ENCODE measurements around the gene MYL11.
"Not testable (repeated sequence)": the region's sequence is repeated elsewhere in the genome, so short reads cannot be mapped to it uniquely, and the experiment has no call there.

The MYL11 gene

GRCh38 chr16:30371248-30371816 lies 3.3 kb upstream of the MYL11 start:
- DNase-seq = no peak

GRCh38 chr16:30372038-30372712 lies 2.4 kb upstream of the MYL11 start:
- no peak for DNase-seq

DNA sequence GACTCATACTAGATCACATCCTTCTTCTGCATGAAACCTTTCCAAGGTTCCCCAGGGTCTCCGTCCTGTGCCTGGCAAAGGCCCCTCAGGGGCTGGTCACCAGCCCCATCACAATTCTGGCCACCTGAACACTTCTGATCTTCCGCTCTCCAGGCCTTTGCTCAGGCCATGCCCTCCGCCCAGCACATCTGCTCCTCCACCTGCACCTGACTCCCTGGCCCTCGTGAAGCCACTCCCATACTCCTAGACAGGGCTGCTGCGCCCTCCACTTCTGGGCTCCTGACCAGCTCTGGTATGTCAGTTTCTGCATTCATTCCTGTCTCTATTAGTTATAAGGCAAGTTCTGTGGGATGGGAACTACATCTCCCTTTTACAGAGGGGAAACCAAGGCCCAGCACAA lies 1.9 kb upstream of the MYL11 start:
- no peak for DNase-seq

DNA sequence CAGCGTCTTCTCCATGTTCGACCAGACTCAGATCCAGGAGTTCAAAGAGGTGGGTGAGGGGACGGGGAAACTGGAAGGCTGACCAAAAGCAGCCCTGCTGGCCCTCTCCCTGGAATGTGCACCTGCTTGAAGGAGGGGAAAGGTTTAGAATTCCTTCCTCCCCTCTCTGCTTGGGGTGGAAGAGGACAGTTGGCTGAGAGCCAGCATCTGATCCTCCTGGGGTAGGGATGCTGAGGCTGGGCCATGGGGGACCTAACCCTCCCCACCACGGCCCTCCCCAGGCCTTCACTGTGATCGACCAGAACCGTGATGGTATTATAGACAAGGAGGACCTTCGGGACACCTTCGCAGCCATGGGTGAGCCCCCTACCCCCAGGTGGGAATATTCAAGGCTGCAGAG lies 1.3 kb downstream of the MYL11 start:
- DNase-seq = no peak

GRCh38 chr16:30376461-30376902 lies 1.9 kb downstream of the MYL11 start:
- DNase-seq = no peak

- DNase-seq = no peak
These were observed 2.6 kb downstream of the MYL11 start for GRCh38 chr16:30377050-30377811.

DNA sequence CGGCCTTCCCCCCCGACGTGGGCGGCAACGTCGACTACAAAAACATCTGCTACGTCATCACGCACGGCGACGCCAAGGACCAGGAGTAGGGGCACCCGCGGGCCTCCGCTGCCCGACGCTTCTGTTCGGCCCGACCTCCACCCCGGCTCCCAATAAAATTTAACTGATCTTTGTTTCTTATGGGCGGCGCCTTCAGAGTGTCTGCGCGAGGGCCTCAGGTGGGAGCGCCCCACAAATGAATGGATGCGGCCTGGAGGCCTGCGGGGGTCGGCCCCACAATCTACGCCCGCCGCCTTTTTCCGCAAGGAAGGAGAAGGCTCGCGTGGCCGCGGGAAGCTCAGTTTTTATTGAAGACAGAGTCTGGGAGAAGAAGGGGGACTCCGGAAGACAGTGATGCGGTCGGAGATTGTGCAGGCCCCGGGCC lies 3.2 kb downstream of the MYL11 start:
- peak; percentile 94 for DNase-seq

DNA sequence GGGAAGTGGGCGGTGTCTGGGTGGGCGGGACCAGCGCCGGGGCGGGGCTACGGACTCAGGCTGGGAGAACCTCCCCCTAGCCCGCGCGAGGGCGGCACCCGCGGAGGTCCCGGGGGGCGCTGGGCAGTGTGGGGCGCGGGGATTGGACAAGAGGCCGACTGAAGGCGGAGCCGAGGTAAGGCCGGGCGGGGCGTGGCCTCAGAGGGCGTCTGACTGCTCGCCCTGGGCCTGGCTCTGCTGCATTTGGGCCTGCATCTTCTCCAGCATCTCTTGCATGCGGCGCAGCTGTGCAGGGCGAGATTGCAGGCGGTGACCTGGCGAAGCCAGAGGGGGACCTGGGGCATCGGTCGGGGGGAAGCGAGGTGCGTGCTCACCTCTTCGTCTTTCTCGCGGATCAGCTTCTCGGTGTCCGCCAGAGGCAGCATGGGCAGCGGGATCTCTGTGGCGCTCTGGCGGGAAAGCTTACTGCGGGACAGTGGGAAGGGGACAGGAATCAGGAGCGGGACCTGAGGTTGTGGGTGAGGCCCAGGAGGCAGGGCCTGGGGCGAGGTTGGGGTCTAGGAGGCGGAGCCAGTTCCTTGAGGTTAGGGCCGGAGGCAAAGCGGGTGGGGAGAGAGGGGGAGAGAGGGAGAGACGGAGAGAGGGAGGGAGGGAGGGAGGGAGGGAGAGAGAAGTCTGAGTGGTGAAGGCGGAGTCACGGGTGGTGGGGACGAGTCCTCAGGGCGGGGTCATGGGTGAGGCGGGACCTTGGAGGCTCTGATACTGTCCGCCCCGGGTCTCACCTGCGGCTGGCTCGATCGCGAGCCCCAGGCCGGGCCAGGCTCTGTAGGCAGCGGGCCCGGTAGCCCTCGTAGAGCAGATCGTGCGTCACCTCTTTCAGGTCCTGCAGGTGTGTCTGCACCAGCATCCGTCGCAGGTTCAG lies 3.9 kb downstream of the MYL11 start:
- peak; percentile 100 for DNase-seq

DNA sequence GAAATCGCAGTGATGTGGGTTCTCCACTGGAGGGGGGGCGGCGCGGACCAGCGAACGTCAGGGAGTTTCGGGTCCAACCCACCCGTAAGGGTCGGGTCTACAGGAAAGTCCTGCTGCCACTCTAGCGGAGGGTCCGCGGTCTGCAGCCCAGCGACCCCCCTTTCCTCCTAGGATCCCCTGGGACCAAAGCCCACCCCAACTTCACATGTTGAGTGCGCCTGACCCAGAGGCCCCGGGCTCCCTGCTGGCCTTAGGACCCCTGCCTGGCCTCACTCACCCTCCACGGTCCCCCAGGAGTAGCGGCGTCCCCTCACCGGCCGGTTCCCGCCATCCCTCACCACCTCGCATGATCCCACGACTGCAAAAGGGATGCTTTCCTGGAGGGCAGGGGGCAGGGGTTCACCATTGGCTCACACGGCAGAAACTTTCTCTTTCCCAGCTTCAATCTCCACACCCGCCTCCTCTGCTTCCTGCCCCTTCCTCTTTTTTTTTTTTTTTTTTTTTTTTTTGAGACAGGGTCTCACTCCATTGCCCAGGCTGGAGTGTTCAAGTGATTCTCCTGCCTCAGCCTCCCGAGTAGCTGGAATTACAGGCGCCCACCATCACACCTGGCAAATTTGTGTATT lies 4.7 kb downstream of the MYL11 start:
- DNase-seq = no peak

DNA sequence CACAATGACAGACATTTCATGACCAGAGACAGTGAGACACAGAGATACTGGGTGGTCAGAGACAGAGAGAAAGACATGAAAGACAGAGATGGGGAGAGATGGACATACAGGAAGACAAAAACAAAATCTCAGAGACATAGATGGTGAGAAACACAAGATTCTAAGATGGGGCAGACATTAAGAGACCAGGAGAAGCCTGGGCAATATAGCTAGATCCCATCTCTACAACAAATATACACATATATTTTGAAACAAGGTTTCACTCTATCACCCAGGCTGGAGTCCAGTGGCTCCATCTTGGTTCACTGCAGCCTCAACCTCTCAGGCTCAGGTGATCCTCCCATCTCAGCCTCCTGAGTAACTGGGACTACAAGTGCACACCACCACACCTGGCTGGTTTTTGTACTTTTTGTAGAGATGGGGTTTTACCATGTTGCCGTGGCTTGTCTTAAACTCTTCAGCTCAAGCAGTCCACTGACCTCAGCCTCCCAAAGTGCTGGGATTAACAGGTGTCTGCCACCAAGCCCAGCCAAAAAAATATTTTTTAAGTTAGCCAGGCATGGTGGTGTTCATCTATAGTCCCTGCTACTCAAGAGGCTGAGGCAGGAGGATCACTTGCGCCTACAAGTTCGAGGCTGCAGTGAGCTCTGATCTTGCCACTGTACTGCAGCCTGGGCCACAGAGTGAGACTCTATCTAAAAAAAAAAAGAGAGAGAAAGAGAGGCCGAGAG lies 5.6 kb downstream of the MYL11 start:
- no peak for DNase-seq

DNA sequence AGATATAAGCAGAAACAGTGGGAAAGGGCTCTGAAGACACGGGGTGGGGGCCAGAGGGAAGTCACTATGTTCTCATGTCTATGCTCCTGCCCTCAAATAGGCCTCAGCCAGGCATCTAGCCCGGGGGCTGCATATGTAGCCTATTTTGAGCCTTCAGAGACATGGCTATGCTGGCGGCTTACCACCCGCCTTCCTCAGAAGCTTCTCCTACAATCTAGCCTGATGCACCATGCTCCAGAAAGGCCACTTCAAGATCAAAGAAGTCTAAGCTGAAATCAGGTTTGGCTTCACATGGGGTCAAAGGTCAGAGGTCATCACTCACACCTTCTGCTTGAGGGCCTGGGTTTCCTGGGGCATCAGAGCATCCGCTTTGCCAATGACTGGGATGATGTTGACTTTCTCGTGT lies 6.2 kb downstream of the MYL11 start:
- no peak for DNase-seq

DNA sequence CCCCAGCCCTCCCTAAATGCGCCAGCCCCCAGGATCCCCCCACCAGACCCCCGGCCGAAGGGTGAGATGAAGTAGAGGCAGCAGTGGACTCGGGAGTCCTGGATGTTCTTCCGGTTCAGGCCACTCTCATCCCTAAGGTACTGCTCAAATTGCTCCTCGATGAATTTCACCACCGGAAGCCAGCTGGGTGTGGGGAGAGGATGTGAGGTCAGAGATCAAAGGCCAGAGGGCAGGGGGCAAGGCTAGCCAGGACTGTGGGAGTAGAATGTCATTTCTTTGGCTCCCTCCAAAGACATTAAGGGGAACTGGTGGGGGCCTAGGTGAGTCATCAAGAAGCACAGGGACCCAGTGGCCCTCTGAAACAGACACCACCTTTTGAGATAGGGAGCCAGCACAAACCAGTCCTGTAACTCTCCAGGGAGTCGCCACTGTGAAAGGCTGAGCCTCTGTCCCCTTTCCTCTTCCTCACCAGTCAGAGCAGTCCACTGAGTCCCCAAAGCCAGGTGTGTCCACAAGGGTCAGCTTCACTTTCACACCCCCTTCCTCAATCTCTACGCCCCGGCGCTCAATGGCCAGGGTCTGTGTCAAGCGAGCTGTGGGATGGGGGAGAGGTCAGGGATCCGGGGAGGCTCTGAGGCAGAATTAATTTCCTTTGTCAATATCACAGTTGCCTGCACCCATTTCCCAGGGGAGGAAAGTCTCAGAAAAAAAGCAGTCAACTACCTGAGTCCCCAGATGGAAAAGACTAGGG lies 6.9 kb downstream of the MYL11 start:
- peak; percentile 62 for DNase-seq

GRCh38 chr16:30382111-30382881 lies 7.7 kb downstream of the MYL11 start, which contains the start of gene SEPTIN1:
Gene SEPTIN1, minus strand, starts transcription at chr16:30382561. Its CDS starts 19 bp downstream, at chr16:30382542.
- DNase-seq = peak; percentile 85

DNA sequence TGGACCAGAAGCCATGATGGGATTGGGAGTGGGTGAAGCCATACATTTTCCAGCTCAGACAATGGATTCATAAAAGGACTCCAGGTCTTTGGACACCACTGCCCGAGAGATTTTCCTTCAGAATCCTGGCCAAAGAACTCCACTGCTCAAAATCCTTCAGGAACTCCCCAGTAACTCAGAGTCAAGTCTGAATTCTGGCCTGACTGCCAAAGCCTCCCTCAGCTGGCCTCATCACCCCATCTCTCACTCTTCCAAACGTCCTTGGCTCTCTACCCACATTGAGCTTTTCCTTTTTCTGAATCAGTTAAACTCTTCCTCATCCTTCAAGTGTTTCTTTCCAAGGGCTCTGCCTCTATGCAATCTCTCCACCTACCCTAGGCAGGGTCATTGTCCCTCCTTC lies 8.9 kb downstream of the MYL11 start:
- DNase-seq = no peak

DNA sequence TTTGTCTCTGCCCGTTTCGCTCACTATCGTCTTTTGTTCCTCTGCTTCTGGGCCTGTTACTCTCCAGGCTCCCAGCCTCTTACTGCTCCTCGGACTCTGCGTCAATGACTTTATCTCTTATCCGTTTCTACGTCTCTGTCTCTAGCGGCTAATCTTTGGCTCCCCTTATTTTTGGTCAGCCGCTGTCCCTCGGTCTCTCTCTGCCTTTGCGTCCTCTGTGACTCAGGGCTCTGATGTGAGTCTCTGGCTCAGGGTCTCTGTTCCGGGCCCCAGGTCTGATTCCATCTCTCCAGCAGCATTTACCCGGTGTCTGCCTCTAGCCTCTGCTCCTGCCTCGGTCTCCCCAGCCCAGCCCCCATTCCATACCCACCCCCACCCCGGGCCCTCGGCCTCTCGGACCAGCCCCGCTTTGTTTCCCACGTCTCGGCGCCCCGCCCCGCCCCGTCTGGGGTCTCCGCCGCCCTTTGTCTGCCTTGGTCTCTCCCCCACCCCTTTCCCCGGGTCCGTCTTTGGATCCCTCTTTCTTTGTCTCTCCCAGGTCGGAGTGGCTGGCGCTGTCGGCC lies 20.1 kb downstream of the MYL11 start:
- DNase-seq = no peak

GRCh38 chr16:30395155-30395991 lies 20.8 kb downstream of the MYL11 start, which contains the start of gene ZNF48:
Gene ZNF48, plus strand, starts transcription at chr16:30395420. Its CDS starts 375 bp downstream, at chr16:30395795.
- DNase-seq = peak; percentile 74

DNA sequence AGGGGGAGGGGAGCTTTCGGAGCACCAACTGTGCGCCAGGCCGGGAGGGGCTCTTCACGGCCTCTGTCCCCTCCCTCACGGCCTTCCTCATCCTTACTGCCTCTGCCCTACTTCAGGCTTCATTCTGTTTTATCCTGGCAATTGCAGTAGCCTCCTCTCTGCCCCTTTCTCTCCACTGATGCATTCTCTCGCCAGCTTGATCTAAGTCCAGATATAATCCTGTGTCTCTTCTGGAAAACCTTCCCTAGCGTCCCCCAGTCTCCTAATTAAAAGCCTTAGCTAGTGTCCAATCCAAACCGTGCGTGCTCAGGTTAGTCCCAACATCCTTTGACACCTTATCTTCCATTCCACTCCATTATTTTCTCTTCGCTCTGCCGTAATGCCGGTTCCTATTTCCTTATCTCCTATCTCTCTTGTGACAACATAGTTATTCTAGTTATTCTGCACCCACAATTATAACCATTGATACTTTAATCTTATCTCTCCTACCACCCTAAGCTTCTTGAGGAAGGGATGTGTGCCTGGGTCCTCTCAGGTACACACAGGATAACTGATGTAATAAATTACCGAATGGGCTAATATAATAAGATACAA lies 21.5 kb downstream of the MYL11 start:
- no peak for DNase-seq

GRCh38 chr16:30396627-30397026 lies 22.0 kb downstream of the MYL11 start:
- DNase-seq = not testable (repeated sequence)

All from CD4-positive, alpha-beta T cell treated with Interleukin-17A for 4 hours (primary cell).